SHP77 treated with DMSO at 0.1 percent for 48 hours (cell line): ENCODE data around the gene SNTG2.
"Not testable (repeated sequence)": the region's sequence is repeated elsewhere in the genome, so short reads cannot be mapped to it uniquely, and the experiment has no call there.

Source experiments
- DNase-seq: peaks from one replicate; lab custom pipeline; 2025; lab: John Stamatoyannopoulos, UW

Gene SNTG2

DNA sequence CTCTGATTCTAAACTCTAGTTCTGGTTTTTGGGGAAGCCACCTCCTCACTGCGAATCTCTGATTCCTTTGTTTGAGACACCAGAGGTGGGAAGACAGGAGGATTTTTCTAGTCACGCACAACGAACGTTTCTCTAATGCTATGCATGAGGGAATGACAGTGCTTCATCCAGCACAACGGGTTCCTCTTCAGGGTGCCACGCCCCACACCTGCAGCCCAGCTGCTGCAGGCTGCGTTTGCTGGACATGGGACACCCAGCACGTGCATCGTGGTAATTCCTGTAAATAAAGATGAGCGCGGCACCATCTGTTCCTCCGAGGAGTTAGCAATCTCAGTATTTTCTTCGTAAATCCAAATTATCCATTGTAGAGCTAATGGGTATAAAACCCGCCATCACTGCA, 425.1 kb downstream of the SNTG2 start:
- no peak for DNase-seq

GRCh38 chr2:1377473-1377872, 426.8 kb downstream of the SNTG2 start:
- DNase-seq, result no peak

GRCh38 chr2:1378456-1379150, 428.0 kb downstream of the SNTG2 start:
- DNase-seq, result no peak

DNA sequence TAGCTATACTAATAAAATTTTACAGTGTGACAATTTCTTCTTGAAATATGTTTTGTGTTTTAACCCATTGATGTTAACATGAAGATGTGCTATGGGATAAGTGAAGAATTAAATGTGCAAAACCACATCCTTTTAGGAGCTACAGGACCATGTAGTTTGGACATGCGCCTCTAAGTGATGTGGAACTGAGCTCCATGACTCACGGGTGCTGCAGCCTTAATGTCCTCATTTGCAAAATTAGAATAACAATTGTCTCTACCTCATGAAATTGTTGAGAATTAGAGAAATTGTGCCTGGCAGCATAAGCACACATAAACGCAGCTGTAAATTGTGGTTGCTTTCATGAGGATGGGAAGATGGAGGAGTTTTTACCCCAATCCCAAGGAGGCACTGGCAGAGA, 431.0 kb downstream of the SNTG2 start:
- no peak for DNase-seq

DNA sequence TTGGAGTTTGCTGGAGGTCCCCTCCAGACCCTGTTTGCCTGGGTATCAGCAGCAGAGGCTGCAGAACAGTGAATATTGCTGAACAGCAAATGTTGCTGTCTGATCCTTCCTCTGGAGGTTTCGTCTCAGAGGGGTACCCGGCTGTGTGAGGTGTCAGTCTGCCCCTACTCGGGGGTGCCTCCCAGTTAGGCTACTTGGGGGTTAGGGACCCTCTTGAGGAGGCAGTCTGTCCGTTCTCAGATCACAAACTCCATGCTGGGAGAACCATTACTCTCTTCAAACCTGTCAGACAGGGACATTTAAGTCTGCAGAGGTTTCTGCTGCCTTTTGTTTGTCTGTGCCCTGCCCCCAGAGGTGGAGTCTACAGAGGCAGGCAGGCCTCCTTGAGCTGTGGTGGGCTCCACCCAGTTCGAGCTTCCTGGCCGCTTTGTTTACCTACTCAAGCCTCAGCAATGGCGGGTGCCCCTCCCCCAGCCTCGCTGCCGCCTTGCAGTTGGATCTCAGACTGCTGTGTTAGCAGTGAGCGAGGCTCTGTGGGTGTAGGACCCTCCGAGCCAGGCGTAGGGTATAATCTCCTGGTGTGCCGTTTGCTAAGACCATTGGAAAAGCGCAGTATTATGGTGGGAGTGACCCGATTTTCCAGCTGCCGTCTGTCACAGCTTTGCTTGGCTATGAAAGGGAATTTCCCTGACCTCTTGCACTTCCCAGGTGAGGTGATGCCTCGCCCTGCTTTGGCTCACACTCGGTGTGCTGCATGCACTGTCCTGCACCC, 437.5 kb downstream of the SNTG2 start:
- DNase-seq, result not testable (repeated sequence)

- DNase-seq, result not testable (repeated sequence)
These were observed 439.5 kb downstream of the SNTG2 start for GRCh38 chr2:1390118-1390517.

GRCh38 chr2:1393321-1393720, 442.7 kb downstream of the SNTG2 start:
- DNase-seq, result no peak

DNA sequence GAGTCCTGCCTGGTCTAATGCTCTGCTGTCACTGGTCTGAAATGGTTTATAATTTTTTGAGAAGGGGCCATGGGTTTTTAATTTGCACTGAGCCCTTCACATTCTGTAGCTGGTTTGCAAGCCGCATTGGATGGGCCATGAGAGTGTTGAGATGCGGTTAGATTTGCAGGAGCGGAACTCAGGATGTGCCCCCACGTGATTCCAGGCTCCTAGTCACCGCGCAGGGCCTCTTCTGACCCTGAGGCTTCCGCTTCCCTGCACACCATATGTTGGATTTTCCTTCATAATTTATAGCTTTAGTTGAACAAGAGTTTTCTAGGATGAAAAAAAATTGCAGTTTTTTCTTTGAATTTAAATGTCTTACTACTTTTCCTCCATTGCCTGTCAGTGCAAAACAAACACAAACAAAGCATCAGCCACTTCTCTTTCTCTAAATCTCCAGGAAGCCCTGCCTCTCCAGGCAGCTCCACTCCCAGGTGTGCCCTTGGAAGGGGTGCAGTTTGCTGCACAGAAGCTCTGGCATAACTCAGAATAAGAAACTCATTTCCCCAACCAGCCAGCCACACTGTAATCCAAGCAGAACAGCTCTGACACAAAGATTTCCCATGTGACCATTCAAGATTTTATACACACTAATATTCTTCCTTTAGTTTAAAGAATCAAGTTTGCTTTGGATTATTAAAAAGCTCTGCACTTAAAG, 444.2 kb downstream of the SNTG2 start:
- DNase-seq, result no peak

- DNase-seq, result no peak
These were observed 446.7 kb downstream of the SNTG2 start for GRCh38 chr2:1397350-1397749.

- DNase-seq, result no peak
These were observed 447.5 kb downstream of the SNTG2 start for GRCh38 chr2:1398191-1398590.

- no peak for DNase-seq
These were observed 450.5 kb downstream of the SNTG2 start for GRCh38 chr2:1400943-1401735.

GRCh38 chr2:1402064-1402463, 451.4 kb downstream of the SNTG2 start:
- DNase-seq, result no peak

DNA sequence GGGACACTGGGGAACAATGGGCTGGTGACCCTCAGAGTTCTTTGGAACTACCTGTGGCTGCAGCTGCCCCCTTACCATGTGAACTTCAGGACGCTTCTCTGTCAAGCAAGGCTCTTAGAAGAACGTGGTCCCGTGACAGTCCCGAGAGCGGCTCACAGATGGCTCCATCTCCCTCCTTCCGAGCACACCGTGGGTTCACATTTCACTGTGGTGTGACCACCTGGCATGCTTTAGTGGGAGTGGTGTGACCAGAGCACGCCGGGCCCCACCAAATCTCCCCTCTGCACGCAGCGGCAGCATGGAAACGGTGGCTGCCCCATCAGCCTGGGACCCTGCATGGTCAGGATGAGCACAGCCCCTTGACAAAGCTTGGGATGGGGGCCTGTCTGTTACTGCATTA, 452.9 kb downstream of the SNTG2 start:
- no peak for DNase-seq

- DNase-seq, result no peak
These were observed 454.5 kb downstream of the SNTG2 start for GRCh38 chr2:1405124-1405523.

- no peak for DNase-seq
These were observed 455.3 kb downstream of the SNTG2 start for GRCh38 chr2:1405967-1406366.

GRCh38 chr2:1406434-1406833, 455.8 kb downstream of the SNTG2 start:
- no peak for DNase-seq

- no peak for DNase-seq
These were observed 457.5 kb downstream of the SNTG2 start for GRCh38 chr2:1407950-1408675.

DNA sequence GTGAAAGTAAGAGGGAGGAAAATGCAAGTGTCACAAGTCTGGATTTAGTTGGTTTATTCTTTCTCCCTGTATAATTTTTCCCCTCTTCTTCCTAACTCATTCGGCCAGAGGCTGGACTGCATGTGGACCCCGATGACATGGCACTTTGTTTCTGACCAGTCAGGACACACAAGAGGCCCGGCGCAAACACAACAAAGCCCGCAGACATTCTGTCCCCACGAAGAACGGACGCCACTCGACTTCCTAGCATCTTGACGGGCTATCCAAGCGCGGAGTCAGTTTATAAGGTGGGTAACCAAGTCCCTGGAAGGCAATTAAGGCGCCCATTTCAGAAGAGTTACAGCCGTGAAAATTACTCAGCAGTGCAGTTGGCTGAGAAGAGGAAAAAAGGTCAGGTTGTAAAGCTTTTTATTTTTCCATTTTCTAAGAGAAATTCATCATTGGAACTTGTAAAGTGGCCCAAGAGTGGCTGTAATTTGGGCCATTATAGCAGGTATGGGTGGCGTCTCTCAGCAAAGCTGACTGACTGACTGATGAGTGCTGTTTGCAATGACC, 462.6 kb downstream of the SNTG2 start, which contains the start of gene TPO:
Gene TPO (plus strand): TSS at position 308 of the 555 bp plus-strand sequence. CDS start 946 bp downstream, outside the sequence.
- DNase-seq, result no peak

GRCh38 chr2:1414121-1414520, 463.5 kb downstream of the SNTG2 start:
- no peak for DNase-seq

DNA sequence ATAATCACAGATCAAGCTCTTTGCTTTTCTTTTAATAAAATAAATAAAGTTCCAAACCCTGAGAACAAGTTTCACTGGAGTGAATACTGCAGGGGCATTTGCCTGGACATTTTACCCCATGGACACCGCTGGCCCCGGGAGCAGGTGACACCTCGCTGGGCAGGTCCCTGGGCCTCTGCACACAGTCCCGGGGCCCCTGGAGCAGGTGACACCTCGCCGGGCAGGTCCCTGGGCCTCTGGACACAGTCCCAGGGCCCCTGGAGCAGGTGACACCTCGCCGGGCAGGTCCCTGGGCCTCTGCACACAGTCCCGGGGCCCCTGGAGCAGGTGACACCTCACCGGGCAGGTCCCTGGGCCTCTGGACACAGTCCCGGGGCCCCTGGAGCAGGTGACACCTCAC, 464.3 kb downstream of the SNTG2 start:
- DNase-seq, result not testable (repeated sequence)

DNA sequence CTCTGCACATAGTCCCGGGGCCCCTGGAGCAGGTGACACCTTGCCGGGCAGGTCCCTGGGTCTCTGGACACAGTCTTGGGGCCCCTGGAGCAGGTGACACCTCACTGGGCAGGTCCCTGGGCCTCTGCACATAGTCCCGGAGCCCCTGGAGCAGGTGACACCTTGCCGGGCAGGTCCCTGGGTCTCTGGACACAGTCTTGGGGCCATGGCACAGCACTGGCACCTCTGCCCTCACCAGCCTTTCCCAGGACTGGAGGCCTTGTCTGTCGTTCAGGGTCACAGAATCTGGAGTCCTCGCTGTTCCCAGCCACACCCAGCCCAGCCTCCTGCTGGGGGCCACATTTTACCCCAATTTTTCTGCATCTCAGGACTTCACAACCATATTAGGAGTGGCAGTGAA, 464.9 kb downstream of the SNTG2 start:
- no peak for DNase-seq
